Ammon's horn (tissue), 1 donor: Measurements from ENCODE around the gene C22orf23.

Source experiments
- DNase-seq: peaks from one replicate; pipeline ENCODE4 v3.0.0-alpha.2; 2016; ENCODE audit warnings: low spot score

The C22orf23 gene

DNA sequence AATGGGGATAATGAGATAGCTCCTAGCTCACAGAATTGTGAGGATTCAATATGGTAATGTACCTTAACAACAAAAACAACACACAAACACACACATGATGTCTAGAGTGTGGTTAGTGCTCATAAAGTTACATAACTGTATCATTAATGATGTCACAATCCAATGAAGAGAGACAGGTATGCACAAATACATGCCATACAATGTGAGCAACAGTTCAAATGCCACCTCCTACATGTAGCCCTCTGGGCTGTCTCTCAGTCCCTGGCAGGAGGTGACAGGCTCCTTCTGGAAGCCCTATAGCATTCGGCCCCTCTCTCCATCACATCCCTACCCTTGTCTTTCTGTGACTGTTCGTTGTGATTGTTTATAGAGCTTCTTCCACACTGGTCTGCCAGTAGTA, 55.6 kb downstream of the C22orf23 start:
- no peak for DNase-seq

DNA sequence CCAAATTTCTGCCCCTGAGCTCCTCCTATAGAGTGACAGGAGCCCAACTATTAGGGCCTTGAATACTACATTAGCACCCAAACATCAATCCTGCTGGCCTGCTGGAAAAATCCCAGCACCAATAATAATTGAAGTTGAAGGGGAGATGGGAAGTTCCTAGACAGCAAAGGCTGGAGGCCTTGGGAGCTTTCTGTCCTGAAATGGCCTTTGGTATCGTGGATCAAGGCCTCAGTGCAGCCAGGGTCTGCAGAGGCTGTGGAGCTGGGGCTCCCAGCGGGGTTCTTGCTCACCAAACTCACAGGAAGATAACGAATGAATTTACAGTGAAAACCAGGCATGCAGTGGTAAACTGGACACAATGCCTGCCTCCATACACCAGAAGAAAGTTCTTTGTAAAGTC, 56.5 kb downstream of the C22orf23 start:
- DNase-seq, result no peak

DNA sequence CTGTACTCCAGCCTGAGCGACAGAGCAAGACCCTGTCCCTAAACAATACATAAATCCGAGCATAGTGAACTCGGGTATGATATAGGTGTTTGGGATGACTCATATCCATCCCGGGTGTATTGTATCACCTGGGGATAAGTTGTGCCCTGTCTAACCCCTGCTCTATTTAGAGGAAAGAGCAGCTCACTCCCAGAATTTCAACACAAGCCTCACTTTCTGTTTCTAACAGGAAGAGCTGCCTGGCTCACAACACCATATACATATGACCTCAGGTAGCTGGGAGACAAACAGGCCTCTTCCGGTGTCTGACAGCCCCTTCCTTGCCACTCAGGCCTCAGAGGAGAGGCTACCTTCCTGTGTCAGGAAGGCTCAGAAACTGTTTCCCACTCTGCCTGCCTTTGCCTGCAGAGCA, 57.2 kb downstream of the C22orf23 start:
- DNase-seq, result no peak

DNA sequence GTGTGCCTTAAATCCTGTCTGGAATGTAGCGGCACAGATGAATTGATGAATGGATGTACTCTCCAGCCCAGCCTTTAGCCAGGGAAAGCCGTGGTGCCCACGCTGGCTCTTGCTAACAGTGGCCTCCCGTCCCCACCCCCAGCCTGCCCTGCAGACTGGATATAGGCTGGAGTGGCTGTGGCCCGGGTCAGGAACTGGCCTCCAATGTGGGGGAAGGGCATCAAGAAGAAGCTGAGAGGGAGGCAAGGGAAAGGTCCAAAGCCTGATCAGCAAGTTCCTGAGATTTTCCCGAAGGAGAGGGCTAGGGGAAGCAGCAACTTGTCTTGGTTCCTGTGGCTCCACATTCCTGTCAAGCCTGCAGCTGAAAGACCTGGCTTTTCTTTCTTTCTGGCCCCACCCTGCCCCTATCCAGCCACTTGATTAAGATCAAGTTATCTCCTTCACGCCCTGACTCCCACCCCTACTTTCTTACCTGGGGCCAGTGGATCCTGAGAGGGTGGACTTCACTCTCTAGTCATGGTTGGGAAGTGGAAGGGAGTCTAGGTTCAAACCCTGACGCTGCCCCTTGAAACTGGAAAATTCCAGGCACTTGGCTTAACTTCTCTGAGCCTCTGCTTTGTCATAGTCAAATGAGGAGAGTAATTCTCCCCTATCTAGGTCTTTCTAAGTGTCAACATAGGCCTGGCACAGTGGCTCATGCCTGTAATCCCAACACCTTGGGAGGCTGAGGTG, 58.3 kb downstream of the C22orf23 start:
- no peak for DNase-seq

DNA sequence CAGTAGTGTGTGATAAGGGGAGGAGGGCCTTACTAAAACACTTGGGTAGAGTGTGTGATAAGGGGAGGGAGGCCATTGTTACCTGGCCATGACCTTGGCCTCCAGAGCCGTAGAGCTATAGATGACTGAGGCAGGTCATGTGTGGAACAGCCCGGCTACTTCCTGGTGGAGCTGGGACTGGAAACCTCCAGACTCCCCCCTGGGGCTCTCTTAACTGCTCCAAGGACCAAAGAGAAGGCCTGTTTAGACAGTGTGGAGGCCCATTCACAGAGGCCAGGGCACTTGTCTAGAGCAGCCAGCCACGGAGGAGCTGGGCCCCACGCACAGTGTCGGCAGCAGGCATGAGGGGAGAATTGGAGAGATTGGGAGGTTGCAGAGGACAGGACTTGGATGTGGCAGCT, 59.8 kb downstream of the C22orf23 start:
- DNase-seq, result no peak
